ENCODE data around the gene ZMYM3. TPM values are rescaled to one million over a fixed set of nuclear protein-coding genes. Genes with fewer than 3 reads are reported as not detected.
"Not testable (repeated sequence)": the region's sequence is repeated elsewhere in the genome, so short reads cannot be mapped to it uniquely, and the experiment has no call there.

The ZMYM3 gene
- total and polyA plus RNA-seq, 2 donors (not counting 1 experiment from before 2014, with no cell fraction given): 13.4 to 16.8 TPM

- DNase-seq (ENCODE audit: low read depth in 2 of 2); H3K4me3 ChIP-seq (replicated peaks in 1 of 4; ENCODE audit: control extremely low read depth in 1 of 4, insufficient read depth in 1 of 4, low read depth in 3 of 4, low read length in 4 of 4); H3K27ac ChIP-seq (ENCODE audit: insufficient read depth, low read length); H3K79me2 ChIP-seq (ENCODE audit: control insufficient read depth, insufficient read depth, low read length); H3K27me3 ChIP-seq (ENCODE audit: control insufficient read depth, insufficient read depth, low read length); H4K20me1 ChIP-seq (ENCODE audit: control insufficient read depth, extremely low read depth, insufficient read depth, low read length); H2AFZ ChIP-seq (ENCODE audit: low read length); H3K9me3 ChIP-seq (ENCODE audit: control insufficient read depth, insufficient read depth, low read depth, low read length); H3K9ac ChIP-seq (ENCODE audit: insufficient read depth, low read length); H3K4me1 ChIP-seq (ENCODE audit: control insufficient read depth, extremely low read depth, insufficient read depth, low read length); H3K4me2 ChIP-seq (ENCODE audit: extremely low read depth, insufficient read depth, low read length); H3K36me3 ChIP-seq (ENCODE audit: control insufficient read depth, insufficient read depth, low read length): not testable (repeated sequence)
Observed at GRCh38 chrX:71272313-71272712, 18.4 kb upstream of the ZMYM3 start.

DNA sequence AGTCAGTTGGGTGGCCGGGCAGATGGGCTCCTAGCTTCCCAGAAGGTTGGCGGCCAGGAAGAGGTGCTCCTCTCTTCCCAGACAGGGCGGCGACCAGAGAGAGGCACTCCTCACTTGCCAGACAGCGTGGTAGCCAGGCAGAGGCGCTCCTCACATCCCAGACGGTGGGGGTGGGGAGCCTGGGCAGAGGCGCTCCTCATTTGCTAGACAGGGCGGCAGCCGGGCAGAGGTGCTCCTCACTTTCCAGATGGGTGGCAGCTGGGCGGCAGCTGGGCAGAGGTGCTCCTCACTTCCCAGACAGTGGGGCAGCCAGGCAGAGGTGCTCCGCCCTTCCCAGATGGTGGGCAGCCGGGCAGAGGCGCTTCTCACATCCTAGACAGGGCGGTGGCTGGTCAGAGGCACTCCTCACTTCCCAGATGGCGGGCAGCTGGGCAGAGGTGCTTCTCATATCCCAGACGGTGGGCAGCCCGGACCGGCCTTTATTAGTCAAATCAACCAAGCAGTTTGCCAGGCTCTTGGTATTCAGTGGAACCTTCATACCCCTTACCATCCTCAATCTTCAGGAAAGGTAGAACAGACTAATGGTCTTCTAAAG lies 16.0 kb upstream of the ZMYM3 start:
- H3K4me1 ChIP-seq (ENCODE audit: control insufficient read depth, extremely low read depth, insufficient read depth, low read length): no peaks in the 10 kb centered on the region
- H3K36me3 ChIP-seq (ENCODE audit: control insufficient read depth, insufficient read depth, low read length): no peaks in the 10 kb centered on the region
- H4K20me1 ChIP-seq (ENCODE audit: control insufficient read depth, extremely low read depth, insufficient read depth, low read length): no peaks in the 10 kb centered on the region
- no peak for DNase-seq (ENCODE audit: low read depth in 2 of 2)
- H3K4me2 ChIP-seq (ENCODE audit: extremely low read depth, insufficient read depth, low read length): no peak overlapping the region
- no peaks in the 10 kb centered on the region for H3K27me3 ChIP-seq (ENCODE audit: control insufficient read depth, insufficient read depth, low read length)
- TF ChIP-seq EZH2 (IDR thresholded peaks at IDR 0.05; ENCODE audit: low read length, missing control alignments): no peak
- TF ChIP-seq CTCF (conservative IDR thresholded peaks at IDR 0.05 in 1 of 2, IDR thresholded peaks at IDR 0.05 in 1 of 2; ENCODE audit: low read depth in 1 of 2, low read length in 2 of 2): no peak
- H3K9ac ChIP-seq (ENCODE audit: insufficient read depth, low read length): no peak overlapping the region
- H3K9me3 ChIP-seq (ENCODE audit: control insufficient read depth, insufficient read depth, low read depth, low read length): no peaks in the 10 kb centered on the region
- H3K27ac ChIP-seq (ENCODE audit: insufficient read depth, low read length): no peak overlapping the region
- no peak overlapping the region for H2AFZ ChIP-seq (ENCODE audit: low read length)
- no peak overlapping the region for H3K4me3 ChIP-seq (replicated peaks in 1 of 4; ENCODE audit: control extremely low read depth in 1 of 4, insufficient read depth in 1 of 4, low read depth in 3 of 4, low read length in 4 of 4)
- no peaks in the 10 kb centered on the region for H3K79me2 ChIP-seq (ENCODE audit: control insufficient read depth, insufficient read depth, low read length)

GRCh38 chrX:71268624-71269023 lies 14.7 kb upstream of the ZMYM3 start:
- not testable (repeated sequence) for H3K4me1 ChIP-seq (ENCODE audit: control insufficient read depth, extremely low read depth, insufficient read depth, low read length); H3K27me3 ChIP-seq (ENCODE audit: control insufficient read depth, insufficient read depth, low read length); H3K27ac ChIP-seq (ENCODE audit: insufficient read depth, low read length); DNase-seq (ENCODE audit: low read depth in 2 of 2); H3K36me3 ChIP-seq (ENCODE audit: control insufficient read depth, insufficient read depth, low read length); H3K9me3 ChIP-seq (ENCODE audit: control insufficient read depth, insufficient read depth, low read depth, low read length); H3K9ac ChIP-seq (ENCODE audit: insufficient read depth, low read length); H3K4me2 ChIP-seq (ENCODE audit: extremely low read depth, insufficient read depth, low read length); H3K4me3 ChIP-seq (replicated peaks in 1 of 4; ENCODE audit: control extremely low read depth in 1 of 4, insufficient read depth in 1 of 4, low read depth in 3 of 4, low read length in 4 of 4); H3K79me2 ChIP-seq (ENCODE audit: control insufficient read depth, insufficient read depth, low read length); H2AFZ ChIP-seq (ENCODE audit: low read length); H4K20me1 ChIP-seq (ENCODE audit: control insufficient read depth, extremely low read depth, insufficient read depth, low read length)

- Histone ChIP-seq H3K9ac (ENCODE audit: insufficient read depth, low read length) (no peak overlapping the region), H3K27me3 (ENCODE audit: control insufficient read depth, insufficient read depth, low read length) (no peaks in the 10 kb centered on the region), H3K9me3 (ENCODE audit: control insufficient read depth, insufficient read depth, low read depth, low read length) (no peaks in the 10 kb centered on the region), H3K79me2 (ENCODE audit: control insufficient read depth, insufficient read depth, low read length) (no peaks in the 10 kb centered on the region), H4K20me1 (ENCODE audit: control insufficient read depth, extremely low read depth, insufficient read depth, low read length) (no peaks in the 10 kb centered on the region), H3K27ac (ENCODE audit: insufficient read depth, low read length) (no peak overlapping the region), H3K4me2 (ENCODE audit: extremely low read depth, insufficient read depth, low read length) (no peak overlapping the region), H3K36me3 (ENCODE audit: control insufficient read depth, insufficient read depth, low read length) (no peaks in the 10 kb centered on the region), H3K4me3 (replicated peaks in 1 of 4; ENCODE audit: control extremely low read depth in 1 of 4, insufficient read depth in 1 of 4, low read depth in 3 of 4, low read length in 4 of 4) (no peak overlapping the region), H2AFZ (ENCODE audit: low read length) (no peak overlapping the region), H3K4me1 (ENCODE audit: control insufficient read depth, extremely low read depth, insufficient read depth, low read length) (peaks cover 4% of the 10 kb centered on the region)
- no peak for DNase-seq (ENCODE audit: low read depth in 2 of 2)
- TF ChIP-seq CTCF (conservative IDR thresholded peaks at IDR 0.05 in 1 of 2, IDR thresholded peaks at IDR 0.05 in 1 of 2; ENCODE audit: low read depth in 1 of 2, low read length in 2 of 2) (no peak), EZH2 (IDR thresholded peaks at IDR 0.05; ENCODE audit: low read length, missing control alignments) (no peak)
Observed at GRCh38 chrX:71256856-71257255, 2.9 kb upstream of the ZMYM3 start.

Data from fibroblast of lung (primary cell).